Fibroblast of lung (primary cell): ENCODE measurements around the gene PDCL3.

Source experiments
- EZH2 ChIP-seq: IDR thresholded peaks from 2 replicates; pipeline ENCODE4 v1.5.1; 2012; ENCODE audit warnings: low read length, control low read depth, mild to moderate bottlenecking; ENCODE audit errors: missing control alignments
- TF ChIP-seq, protein P1 (sequence below), 2 donors: IDR thresholded peaks in 1 of 2; conservative IDR thresholded peaks in 1 of 2; 1 replicate in 1 of 2; 2 replicates in 1 of 2; pipeline ENCODE4 v1.5.1; 2011 to 2012; ENCODE audit warnings: low read length in 2 of 2, control low read depth in 1 of 2, inconsistent platforms in 1 of 2, low read depth in 1 of 2, mild to moderate bottlenecking in 1 of 2

DNA sequence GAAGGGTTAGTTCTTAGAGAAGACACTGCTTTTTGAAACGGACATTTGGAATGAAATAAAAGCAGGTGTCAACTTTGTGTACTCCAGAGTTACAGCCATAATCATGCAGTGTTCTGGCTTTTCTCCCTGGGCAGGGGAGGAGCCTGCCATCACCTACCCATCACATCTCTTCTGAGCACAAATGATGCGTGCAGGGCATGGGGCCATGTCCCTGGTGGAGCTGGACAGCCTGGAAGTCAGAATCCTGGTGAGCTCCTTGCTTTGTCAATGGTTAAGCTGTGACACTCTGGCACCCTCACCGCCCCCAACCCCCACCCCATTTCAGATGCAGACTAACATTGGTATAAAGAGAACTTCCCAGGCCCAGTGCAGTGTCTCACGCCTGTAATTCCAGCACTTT lies 53.1 kb downstream of the PDCL3 start:
- TF ChIP-seq, protein P1, sequence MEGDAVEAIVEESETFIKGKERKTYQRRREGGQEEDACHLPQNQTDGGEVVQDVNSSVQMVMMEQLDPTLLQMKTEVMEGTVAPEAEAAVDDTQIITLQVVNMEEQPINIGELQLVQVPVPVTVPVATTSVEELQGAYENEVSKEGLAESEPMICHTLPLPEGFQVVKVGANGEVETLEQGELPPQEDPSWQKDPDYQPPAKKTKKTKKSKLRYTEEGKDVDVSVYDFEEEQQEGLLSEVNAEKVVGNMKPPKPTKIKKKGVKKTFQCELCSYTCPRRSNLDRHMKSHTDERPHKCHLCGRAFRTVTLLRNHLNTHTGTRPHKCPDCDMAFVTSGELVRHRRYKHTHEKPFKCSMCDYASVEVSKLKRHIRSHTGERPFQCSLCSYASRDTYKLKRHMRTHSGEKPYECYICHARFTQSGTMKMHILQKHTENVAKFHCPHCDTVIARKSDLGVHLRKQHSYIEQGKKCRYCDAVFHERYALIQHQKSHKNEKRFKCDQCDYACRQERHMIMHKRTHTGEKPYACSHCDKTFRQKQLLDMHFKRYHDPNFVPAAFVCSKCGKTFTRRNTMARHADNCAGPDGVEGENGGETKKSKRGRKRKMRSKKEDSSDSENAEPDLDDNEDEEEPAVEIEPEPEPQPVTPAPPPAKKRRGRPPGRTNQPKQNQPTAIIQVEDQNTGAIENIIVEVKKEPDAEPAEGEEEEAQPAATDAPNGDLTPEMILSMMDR (conservative IDR thresholded peaks at IDR 0.05 in 1 of 2, IDR thresholded peaks at IDR 0.05 in 1 of 2; ENCODE audit: low read depth in 1 of 2, low read length in 2 of 2) = no peak
- no peak for TF ChIP-seq EZH2
